NCI-H748 (cell line): ENCODE results near the gene MINAR1.

Experiments
- DNase-seq: peaks from one replicate; lab custom pipeline; 2025; ENCODE audit not compliant: unreplicated experiment; lab: John Stamatoyannopoulos, UW

MINAR1 gene

DNA sequence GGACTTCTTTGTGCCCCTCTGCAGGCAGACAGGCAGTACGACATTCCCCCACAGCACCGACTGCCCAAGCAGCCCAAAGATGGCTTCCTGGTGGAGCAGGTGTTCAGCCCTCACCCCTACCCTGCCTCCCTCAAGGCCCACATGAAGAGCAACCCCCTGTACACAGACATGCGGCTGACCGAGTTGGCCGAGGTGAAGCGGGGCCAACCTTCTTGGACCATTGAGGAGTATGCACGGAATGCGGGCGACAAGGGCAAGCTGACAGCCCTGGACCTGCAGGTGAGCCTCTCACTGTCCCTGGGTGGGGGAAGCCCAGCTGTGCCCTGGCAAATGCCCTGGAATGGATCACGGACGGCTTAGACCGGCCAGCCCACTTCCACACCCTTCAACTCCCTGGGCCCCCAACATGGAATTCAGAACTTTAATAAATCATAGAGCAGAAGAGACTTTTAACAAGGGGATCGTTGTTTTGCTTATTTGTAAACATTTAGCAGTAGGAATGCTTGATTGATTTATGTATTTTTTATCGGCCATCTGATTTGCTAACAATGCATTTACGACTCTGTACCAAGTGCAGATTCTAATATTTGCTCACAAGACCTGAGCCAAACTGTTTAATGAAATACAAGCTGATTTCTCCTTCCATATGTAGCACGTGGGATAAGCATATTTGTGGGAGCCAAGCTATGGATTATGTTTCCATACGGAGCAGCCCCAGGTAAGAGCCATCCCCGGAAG lies 31.1 kb downstream of the MINAR1 start:
- no peak for DNase-seq

DNA sequence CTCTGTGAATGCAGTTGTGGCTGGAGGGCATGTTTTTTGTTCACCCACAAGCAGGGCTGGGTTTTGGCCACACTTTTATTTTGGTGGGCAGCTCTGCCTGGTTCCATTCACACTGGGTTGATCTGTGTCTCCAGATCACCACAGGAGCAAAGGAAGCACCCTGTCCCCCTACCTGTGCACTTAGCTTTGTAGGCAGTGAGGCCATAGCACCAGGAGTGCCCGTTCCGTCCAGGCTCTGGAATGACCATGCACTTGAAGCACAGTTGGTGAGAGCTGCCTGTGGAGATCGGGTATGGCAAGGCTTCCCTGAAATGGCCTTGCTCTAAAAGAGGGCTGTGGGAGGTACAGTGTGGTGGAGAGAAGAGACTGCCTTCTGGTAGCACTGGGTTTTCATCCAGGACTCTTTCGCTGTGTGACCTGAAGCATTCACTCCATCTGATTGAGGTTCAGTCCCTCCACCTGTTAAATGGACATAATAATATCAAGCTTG lies 31.7 kb downstream of the MINAR1 start:
- no peak for DNase-seq

DNA sequence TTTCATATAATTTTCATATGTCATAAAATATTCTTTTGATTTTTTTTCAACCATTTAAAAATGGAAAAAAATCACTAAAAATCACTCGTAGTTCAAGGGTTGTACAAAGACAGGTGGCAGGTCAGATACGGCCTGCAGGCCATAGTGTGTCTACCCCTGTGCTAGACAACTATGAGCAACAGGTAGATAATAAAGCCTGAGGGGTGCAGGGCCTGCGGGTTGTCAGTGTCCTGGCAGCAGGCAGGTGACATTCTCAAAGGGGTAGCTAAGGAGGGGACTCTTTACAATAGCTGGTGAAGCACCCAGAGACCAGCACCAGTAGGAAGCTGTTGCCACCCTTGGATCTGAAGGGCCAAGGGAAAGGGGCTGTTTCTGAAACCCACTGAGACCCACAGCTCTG lies 34.4 kb downstream of the MINAR1 start:
- DNase-seq, result no peak

DNA sequence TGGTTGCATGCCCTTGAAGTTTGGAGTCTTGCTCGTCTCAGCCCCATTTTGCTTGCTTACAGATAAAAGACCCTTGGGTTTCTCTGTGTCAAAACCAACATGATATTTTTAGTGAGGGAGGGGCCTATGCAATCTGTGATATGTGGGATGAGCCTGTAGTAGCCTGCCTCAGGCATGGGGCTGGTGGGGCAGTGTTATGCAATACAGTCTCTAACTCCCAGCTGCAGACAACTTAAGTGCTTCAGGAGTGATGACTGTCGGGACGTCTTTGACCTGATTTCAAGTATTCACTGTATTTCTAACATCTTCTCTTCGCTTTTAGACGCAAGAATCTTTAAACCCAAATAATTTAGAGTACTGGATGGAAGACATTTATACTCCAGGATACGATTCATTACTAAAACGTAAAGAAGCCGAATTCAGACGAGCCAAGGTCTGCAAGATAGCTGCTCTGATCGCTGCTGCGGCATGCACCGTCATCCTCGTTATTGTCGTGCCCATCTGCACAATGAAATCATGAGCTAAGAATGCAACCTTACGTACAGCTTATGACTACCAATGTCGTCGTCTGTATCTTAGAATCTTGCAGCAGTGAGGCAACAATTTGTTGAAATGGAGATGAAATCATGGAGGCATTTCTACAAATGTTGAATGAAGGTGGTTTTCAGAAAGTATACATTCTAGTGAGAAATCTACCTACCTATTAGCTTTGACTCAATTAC lies 35.9 kb downstream of the MINAR1 start:
- no peak for DNase-seq

DNA sequence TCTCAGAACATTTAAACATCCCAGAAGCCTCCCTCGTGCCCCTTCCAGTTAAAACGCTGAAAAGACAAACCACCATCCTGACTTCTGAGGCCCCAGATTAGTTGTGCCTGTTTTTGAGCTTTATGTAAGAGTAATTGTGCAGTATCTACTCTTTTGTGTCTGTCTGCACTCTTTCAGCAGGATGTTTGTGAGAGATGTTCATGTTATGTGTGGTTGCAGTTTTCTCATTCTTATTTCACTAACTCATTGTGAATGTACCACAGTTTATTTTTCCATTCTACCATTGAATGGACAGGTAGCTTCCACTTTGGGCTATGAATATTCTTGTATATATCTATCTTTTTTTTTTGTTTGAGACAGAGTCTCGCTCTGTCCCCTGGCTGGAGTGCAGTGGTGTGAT lies 40.3 kb downstream of the MINAR1 start:
- DNase-seq, result no peak

DNA sequence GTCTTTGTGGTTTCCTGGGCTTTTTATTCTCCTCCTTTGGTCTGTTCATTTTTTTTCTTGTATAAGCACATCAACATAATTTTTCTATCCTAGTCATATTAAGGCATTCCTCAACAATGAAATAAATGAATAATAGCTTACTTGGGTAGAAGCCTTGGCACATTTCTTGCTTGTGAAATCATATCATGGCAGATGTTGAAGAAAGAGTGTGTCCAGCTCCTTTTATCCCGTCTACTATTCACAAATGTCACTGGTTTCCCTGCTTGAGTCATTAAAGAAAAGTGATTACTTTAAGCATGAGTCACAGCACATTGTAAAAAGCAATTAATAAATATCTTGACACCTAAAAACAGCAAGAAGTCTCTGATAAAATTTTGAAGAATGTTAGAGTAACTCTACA lies 42.1 kb downstream of the MINAR1 start:
- DNase-seq, result no peak

DNA sequence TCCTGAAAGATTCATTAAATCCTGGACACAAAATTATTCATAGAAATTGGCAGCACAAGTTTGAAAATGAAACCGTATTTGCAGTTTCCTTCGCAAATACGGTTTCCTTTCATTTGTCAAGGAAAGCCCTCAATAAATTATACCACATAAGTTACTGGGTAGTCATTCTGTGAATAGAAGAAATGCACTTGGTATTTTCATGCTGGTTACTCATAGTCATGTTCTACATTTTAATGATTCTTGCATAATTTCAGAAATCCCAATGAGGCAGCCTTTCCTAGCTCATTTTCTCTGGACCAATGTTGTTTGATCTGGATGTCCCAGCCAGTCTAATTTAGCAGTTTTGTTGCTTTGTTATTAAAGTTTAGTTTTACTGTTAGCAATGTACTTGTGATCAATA lies 43.2 kb downstream of the MINAR1 start:
- DNase-seq, result no peak

DNA sequence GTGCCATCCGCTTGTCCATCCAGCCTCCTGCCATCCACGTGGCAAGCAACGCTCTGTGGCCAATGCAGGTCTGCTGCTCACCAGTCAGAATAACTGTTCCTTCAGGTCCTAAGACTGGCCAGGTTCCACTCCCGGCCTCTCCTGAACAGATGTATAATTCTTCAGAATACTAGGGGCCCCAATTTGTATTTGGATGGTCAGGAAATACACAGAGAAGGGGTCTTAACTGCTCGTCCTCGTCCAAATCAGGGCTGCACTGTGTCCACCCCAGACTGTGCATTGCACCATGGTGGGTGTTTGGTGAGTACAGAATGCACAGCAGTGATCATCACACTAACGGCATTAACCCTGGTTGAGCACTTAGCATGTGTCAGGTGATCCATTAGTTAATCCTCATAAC lies 46.0 kb downstream of the MINAR1 start:
- DNase-seq, result no peak

DNA sequence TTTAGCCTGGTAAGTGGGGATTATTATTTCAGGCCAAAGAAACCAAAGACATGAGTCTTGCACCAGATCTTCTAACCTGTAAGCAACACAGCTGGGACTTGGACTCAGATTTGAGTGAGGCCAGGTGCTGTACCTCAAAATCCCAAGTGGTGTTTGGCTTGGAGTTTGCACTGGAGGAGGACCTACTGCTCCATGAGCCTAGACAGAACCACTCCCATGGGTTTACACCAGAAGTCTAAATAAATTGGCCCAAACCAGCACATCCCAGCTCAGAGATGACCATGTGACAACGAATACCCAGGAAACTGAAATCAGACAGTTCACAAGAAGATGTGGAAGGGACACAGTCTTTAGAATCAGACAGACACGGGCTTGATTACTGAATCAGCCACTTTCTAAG lies 47.5 kb downstream of the MINAR1 start:
- DNase-seq, result no peak

DNA sequence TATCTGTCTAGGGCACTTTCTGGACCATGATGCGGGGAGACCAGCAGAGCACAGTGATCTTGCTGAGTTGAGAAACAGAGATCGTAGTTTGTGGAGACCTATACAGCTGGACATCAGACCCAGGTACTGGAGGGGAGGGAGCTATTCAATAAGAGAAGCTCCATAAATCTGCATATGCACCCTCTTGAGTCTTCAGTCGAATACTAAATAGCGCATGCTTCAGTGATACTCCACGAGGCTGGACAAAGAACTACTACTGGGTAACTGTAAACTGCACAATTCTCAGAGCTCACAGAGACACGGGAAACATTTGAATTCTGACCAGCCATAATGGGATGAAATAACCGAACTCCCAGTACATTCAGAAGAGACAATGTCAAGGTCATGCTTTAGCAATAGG lies 49.7 kb downstream of the MINAR1 start:
- no peak for DNase-seq
